Spleen (tissue), 7 donors: Measurements from ENCODE around the gene MAST4.

ENCODE experiments used
- CTCF ChIP-seq, 11 experiments: fragments of 200-600 bp in 7 of 11; fragments of 450-650 bp in 4 of 11; sonication (generic) in 4 of 11; IDR thresholded peaks in 8 of 11; conservative IDR thresholded peaks in 3 of 11; 1 replicate in 7 of 11; 2 replicates in 4 of 11; pipeline versions ENCODE4 v1.4.0 to v1.8.0; 2016 to 2021; ENCODE audit warnings: antibody characterized with exemption in 11 of 11, inconsistent platforms in 4 of 11, mild to moderate bottlenecking in 1 of 11
- POLR2A ChIP-seq, 3 donors: fragments of 450-650 bp; IDR thresholded peaks; one replicate each; pipeline ENCODE4 v1.5.1; 2017; ENCODE audit warnings: antibody characterized with exemption in 3 of 3, mild to moderate bottlenecking in 1 of 3
- donor health status: DM: no; HTN: no; CAD: no; lungs with moderate emphysema.
- donor health status: DM: no; HTN: no; CAD: no.
- donor health status: DM: no; HTN: no; CAD: no.

GRCh38 chr5:66843065-66843464 lies 246.9 kb downstream of the MAST4 start:
- no peak for TF ChIP-seq CTCF (IDR thresholded peaks at IDR 0.05 in 8 of 11, conservative IDR thresholded peaks at IDR 0.05 in 3 of 11)
- TF ChIP-seq POLR2A (IDR thresholded peaks at IDR 0.05) = no peak
